ENCODE measurements around the gene S100A7A.

GRCh38 chr1:153371231-153371630 is 45.1 kb upstream of the S100A7A start:
- no peak for TF ChIP-seq CTCF (IDR thresholded peaks at IDR 0.05; ENCODE audit: low read length)
- no peak for TF ChIP-seq EZH2 (IDR thresholded peaks at IDR 0.05; ENCODE audit: borderline replicate concordance, low read length)
